Epithelial cell of prostate (primary cell): ENCODE data around the gene MRLN.

Experiments used
- DNase-seq: peaks from one replicate; pipeline ENCODE4 v3.0.0-alpha.2; 2011; ENCODE audit warnings: low read depth, low spot score
- H3K27ac ChIP-seq: fragments of 450-650 bp; 2 replicates; pipeline ENCODE4 v1.5.1; 2017; ENCODE audit warnings: mild to moderate bottlenecking

The MRLN gene

GRCh38 chr10:59709395-59710125, 43.7 kb downstream of the MRLN start, which contains the start of gene SLC16A9:
TSS of gene SLC16A9 (minus strand) at chr10:59709850. CDS start at chr10:59684291, 25,559 bp downstream.
- H3K27ac ChIP-seq = no peak within 1 kb of the TSS
- no peak for DNase-seq

GRCh38 chr10:59708816-59709394, 44.4 kb downstream of the MRLN start:
- no peak overlapping the region for H3K27ac ChIP-seq
- no peak for DNase-seq

- no peak overlapping the region for H3K27ac ChIP-seq
- no peak for DNase-seq
Measured at GRCh38 chr10:59706851-59707797, 46.1 kb downstream of the MRLN start.

- no peak for DNase-seq
- no peak overlapping the region for H3K27ac ChIP-seq
Measured at GRCh38 chr10:59705931-59706330, 47.3 kb downstream of the MRLN start.

- DNase-seq = no peak
- no peak overlapping the region for H3K27ac ChIP-seq
Measured at GRCh38 chr10:59704630-59705029, 48.6 kb downstream of the MRLN start.

GRCh38 chr10:59702347-59702746, 50.9 kb downstream of the MRLN start:
- DNase-seq = peak; percentile 33
- no peak overlapping the region for H3K27ac ChIP-seq

- H3K27ac ChIP-seq = no peak overlapping the region
- DNase-seq = no peak
Measured at GRCh38 chr10:59700709-59701108, 52.5 kb downstream of the MRLN start.

GRCh38 chr10:59698326-59698725, 54.9 kb downstream of the MRLN start:
- H3K27ac ChIP-seq = no peak overlapping the region
- no peak for DNase-seq

- DNase-seq = no peak
- H3K27ac ChIP-seq = no peak overlapping the region
Measured at GRCh38 chr10:59695637-59696036, 57.6 kb downstream of the MRLN start.

GRCh38 chr10:59694936-59695335, 58.3 kb downstream of the MRLN start:
- DNase-seq = no peak
- no peak overlapping the region for H3K27ac ChIP-seq

- no peak for DNase-seq
- H3K27ac ChIP-seq = no peak overlapping the region
Measured at GRCh38 chr10:59692113-59692512, 61.1 kb downstream of the MRLN start.

- peak overlapping the region; percentile 36 for H3K27ac ChIP-seq
- peak; percentile 54 for DNase-seq
Measured at GRCh38 chr10:59688921-59689351, 64.3 kb downstream of the MRLN start.

- DNase-seq = no peak
- H3K27ac ChIP-seq = no peak overlapping the region
Measured at GRCh38 chr10:59687657-59688056, 65.6 kb downstream of the MRLN start.
